Activated naive CD8-positive, alpha-beta T cell (primary cell): ENCODE results near the gene ZNF503.

ENCODE experiments used
- H3K27ac Mint-ChIP-seq: one replicate; pipeline ENCODE4 v1.8.0; 2021; ENCODE audit warnings: mixed read lengths
- H3K27me3 Mint-ChIP-seq: one replicate; pipeline ENCODE4 v1.8.0; 2021; ENCODE audit warnings: mixed read lengths
- H3K36me3 Mint-ChIP-seq: one replicate; pipeline ENCODE4 v1.8.0; 2021; ENCODE audit warnings: mixed read lengths
- H3K4me1 Mint-ChIP-seq: one replicate; pipeline ENCODE4 v1.8.0; 2021; ENCODE audit warnings: low read depth, mixed read lengths
- H3K4me3 Mint-ChIP-seq: one replicate; pipeline ENCODE4 v1.8.0; 2021; ENCODE audit warnings: mild to moderate bottlenecking, mixed read lengths
- H3K9me3 Mint-ChIP-seq: one replicate; pipeline ENCODE4 v1.8.0; 2021; ENCODE audit warnings: low read depth, mixed read lengths

Gene ZNF503

GRCh38 chr10:75425291-75426079 is 23.9 kb upstream of the ZNF503 start:
- no peak overlapping the region for H3K27ac Mint-ChIP-seq
- no peak overlapping the region for H3K4me3 Mint-ChIP-seq
- no peaks in the 10 kb centered on the region for H3K36me3 Mint-ChIP-seq
- peaks cover 15% of the 10 kb centered on the region for H3K27me3 Mint-ChIP-seq
- no peaks in the 10 kb centered on the region for H3K9me3 Mint-ChIP-seq
- peaks cover 2% of the 10 kb centered on the region for H3K4me1 Mint-ChIP-seq

DNA sequence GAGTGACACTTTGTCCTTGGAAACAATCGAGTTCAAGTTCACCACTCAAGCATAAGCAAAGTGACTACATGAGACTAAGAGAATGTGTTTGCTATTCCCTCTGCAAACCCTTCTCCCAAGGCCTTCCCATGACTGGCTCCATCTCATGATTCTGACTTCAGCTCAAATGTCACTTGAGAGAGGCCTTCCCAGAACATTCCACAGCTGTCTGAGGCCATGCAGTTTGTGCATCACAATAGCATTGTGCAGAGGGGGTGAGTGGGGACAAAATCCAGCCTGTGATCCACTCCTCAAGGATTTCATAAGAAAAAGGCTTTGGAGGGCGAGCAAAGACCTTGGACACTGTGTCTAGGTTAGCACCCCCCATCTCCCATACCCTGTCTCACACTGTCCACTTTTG is 23.0 kb upstream of the ZNF503 start:
- Mint-ChIP-seq H3K27me3 (peaks cover 11% of the 10 kb centered on the region), H3K27ac (no peak overlapping the region)

DNA sequence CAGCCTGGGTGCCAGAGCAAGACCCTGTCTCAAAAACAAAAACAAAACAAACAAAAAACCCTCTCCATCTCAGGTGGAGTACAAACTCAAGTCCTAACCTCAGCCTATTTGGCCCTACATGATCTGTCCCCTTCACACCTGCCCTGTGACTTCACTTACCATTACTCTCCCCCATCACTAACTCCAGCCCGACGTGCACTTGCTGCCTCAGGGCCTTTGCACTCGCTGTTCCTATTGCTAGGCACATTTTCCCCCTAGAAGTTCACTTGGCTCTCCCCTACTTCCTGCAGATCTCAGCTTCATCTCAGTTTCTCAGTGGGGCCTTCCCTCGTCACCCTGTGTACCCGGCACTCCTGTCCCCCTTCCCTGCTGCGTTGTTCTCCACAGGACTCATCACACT is 21.3 kb upstream of the ZNF503 start:
- H3K4me3 Mint-ChIP-seq = no peak overlapping the region
- peaks cover 2% of the 10 kb centered on the region for H3K36me3 Mint-ChIP-seq
- no peaks in the 10 kb centered on the region for H3K9me3 Mint-ChIP-seq
- peaks cover 7% of the 10 kb centered on the region for H3K27me3 Mint-ChIP-seq
- no peak overlapping the region for H3K27ac Mint-ChIP-seq
- H3K4me1 Mint-ChIP-seq = no peaks in the 10 kb centered on the region

More for the DNA sequence above, 23.0 kb upstream of the ZNF503 start:
- Mint-ChIP-seq H3K36me3 (peaks cover 2% of the 10 kb centered on the region), H3K4me1 (no peaks in the 10 kb centered on the region), H3K4me3 (no peak overlapping the region), H3K9me3 (no peaks in the 10 kb centered on the region)

DNA sequence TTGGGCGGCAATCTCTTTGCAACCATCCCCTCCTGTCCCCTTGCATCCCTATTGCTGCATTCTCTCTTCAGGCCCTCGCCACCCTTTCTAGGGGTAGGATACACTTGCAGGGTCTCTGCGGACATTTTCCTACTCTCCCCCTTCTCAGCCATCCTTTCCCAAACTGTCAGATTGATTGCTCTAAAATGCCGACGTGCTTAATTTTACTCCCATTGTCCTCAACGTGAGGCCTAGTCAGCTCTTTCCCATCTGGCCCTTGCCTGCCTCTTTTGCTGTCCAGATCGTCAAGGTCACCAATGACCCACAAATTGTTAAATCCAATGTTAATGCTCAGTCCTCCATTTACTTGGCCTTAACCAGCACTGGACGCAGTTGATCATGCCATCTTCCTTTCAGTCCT is 17.1 kb upstream of the ZNF503 start:
- Mint-ChIP-seq H3K9me3 (no peaks in the 10 kb centered on the region), H3K4me1 (no peaks in the 10 kb centered on the region), H3K4me3 (no peak overlapping the region), H3K27me3 (peaks cover 12% of the 10 kb centered on the region), H3K36me3 (peaks cover 2% of the 10 kb centered on the region), H3K27ac (no peak overlapping the region)

DNA sequence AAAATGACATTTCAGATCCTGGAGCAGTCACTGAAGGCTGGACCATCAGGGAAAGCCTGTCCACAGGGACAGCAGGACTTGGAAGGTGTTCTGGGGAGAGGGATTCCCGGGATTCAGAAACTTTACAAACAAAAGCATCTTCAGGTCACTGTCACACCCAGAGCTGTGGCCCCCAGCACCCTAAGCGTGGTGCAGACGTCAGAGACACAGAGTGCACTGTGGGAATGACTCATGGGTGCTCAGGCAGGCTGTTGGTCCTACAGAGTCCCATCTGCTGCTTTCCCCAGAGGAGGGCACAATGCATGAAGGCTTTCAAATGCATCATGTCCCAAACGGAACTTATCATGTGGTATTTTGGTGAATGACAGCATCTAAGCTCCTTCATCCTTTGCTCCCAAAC is 16.7 kb upstream of the ZNF503 start:
- Mint-ChIP-seq H3K27ac (no peak overlapping the region), H3K9me3 (no peaks in the 10 kb centered on the region), H3K4me3 (no peak overlapping the region), H3K27me3 (peaks cover 13% of the 10 kb centered on the region), H3K36me3 (peaks cover 2% of the 10 kb centered on the region), H3K4me1 (no peaks in the 10 kb centered on the region)

DNA sequence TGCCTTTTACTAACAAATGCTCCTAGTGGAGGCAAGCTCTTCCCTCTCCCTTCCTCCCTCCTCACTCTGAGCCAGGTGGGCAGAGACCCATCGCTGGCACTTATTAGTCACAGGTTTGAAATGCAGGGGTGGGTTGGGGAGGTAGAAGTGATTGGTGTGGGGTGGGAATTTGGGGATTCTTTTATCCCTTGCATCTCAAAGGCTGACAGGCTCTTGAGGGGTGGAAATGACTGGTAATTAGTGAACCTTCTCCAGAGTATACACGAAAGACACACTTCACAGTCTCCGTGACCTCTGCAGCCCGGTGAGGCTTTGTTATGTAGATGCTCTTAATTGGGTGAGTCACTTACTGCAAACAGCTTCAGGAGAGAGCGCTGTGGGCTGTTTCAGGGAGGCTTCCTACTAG is 16.0 kb upstream of the ZNF503 start:
- Mint-ChIP-seq H3K27ac (no peak overlapping the region), H3K36me3 (peaks cover 2% of the 10 kb centered on the region), H3K4me3 (no peak overlapping the region), H3K4me1 (no peaks in the 10 kb centered on the region), H3K27me3 (peaks cover 15% of the 10 kb centered on the region), H3K9me3 (no peaks in the 10 kb centered on the region)

- Mint-ChIP-seq H3K27ac (no peak overlapping the region), H3K4me3 (no peak overlapping the region), H3K4me1 (peaks cover 5% of the 10 kb centered on the region), H3K27me3 (peaks cover 31% of the 10 kb centered on the region), H3K36me3 (no peaks in the 10 kb centered on the region), H3K9me3 (no peaks in the 10 kb centered on the region)
Observed at GRCh38 chr10:75414527-75414926, 13.0 kb upstream of the ZNF503 start.

DNA sequence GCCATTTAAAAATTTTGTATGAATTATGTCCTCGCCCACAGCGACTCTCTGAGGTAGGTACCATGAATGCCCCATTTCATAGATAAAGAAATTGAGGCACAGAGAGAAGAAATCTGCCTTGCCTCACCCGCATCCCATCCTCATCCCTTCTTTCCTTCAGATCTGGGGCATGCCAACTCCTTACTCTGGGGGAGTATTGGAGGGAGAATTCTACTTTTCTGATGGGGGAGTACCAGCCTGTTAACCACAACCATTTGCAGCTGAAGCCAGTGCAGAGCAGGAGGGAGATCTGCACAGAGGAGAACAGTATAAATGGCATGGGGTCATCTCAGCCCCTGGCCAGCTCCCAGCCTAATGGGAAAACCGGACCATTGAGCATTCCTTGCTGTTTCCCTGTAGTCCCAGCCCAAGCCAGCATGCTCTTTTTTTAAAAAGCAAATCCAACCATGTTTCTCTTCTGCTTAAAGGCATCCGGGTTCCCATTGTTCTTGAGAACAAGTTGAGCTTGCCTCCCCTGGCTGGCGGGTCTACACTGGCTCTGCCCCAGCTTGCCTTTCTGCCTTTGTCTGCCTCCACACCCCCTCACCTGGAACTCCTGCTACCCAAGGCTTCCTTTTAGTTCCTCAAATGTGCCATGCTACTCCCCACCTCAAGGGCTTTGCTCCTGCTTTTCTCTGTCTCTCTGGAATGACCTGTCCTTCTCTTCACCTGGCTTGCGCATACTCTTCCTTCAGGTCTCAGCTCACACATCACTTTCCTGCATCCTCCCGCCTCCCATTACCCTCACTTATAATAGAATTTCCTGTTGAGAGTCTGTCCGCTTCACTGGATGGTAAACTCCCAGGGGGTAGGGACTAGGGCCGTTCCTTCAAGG is 8.8 kb upstream of the ZNF503 start:
- H3K9me3 Mint-ChIP-seq = no peaks in the 10 kb centered on the region
- peaks cover 17% of the 10 kb centered on the region for H3K4me1 Mint-ChIP-seq
- H3K36me3 Mint-ChIP-seq = no peaks in the 10 kb centered on the region
- H3K4me3 Mint-ChIP-seq = peak overlapping the region; percentile 81
- peaks cover 30% of the 10 kb centered on the region for H3K27me3 Mint-ChIP-seq
- H3K27ac Mint-ChIP-seq = no peak overlapping the region

GRCh38 chr10:75408911-75409885 is 7.6 kb upstream of the ZNF503 start:
- Mint-ChIP-seq H3K36me3 (no peaks in the 10 kb centered on the region), H3K27ac (no peak overlapping the region), H3K27me3 (peaks cover 30% of the 10 kb centered on the region), H3K4me1 (peaks cover 17% of the 10 kb centered on the region), H3K9me3 (no peaks in the 10 kb centered on the region), H3K4me3 (peak overlapping the region; percentile 81)

- Mint-ChIP-seq H3K4me3 (peak overlapping the region; percentile 72), H3K27me3 (peaks cover 33% of the 10 kb centered on the region), H3K4me1 (peaks cover 21% of the 10 kb centered on the region), H3K36me3 (no peaks in the 10 kb centered on the region), H3K27ac (no peak overlapping the region), H3K9me3 (no peaks in the 10 kb centered on the region)
Observed at GRCh38 chr10:75408509-75408875, 6.9 kb upstream of the ZNF503 start.

DNA sequence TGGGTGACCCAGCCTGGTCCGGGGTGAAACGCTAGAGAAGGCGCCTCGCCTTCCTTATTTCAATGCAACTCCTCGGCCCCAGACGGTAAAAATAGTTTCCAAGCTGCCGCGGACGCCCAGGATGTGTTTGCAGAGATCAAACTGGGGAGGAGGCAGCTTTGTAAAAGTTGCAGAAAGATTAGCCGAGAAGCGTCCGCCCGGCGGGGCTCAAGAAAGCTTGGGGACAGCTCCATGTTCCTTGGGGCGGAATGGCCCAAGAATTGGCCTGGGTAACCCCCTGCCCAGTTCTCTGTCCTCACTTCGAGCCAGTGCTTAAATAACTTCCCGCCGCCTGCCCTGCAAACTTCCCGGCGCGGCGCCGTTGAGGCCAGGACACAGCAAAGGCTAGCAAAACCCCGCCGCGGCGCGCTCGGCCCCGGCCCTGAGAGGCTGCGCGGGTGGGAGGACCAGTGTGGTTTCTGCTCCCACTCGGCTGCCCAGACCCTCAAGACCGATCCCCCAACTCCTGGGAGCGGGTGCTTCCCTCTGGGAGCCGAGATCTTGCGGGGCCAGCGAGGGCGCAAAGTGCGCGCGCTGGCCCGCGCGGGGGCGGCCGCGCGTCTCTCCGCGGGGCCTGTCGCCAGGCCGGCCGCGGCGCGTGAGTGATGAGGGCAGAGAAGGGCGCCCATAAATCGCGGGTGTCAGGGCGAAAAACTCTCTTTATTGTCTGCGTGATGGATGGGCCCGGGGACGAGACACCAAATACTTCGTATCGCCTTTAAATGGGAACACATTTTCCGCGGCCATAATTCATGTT is 6.3 kb upstream of the ZNF503 start:
- Mint-ChIP-seq H3K36me3 (no peaks in the 10 kb centered on the region), H3K4me3 (peak overlapping the region; percentile 73), H3K27ac (no peak overlapping the region), H3K27me3 (peaks cover 37% of the 10 kb centered on the region), H3K4me1 (peaks cover 27% of the 10 kb centered on the region), H3K9me3 (no peaks in the 10 kb centered on the region)

DNA sequence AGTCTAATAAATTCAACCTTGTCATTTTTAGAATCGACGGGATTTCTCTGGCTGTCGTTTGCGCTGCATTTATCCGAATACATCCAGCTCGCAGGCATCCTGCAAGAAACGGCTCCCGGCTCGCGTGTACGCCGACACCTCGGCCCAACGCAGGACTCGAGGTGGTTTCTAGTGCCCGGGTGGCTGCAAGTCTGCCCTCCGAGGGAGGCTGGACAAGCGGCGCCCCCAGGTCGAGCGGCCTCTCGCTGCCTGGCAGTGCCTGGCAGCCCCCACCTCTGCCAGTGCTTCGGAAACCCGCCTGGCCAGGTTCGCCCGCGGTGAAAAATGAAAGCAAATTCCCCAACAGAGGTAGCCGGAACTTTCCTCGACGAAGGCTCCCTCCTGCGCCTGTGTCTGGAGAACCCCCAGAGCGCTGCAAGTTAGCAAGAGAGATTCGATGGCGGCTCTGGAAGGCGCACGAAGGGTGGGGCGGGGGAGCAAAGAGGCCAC is 5.7 kb upstream of the ZNF503 start:
- Mint-ChIP-seq H3K27me3 (peaks cover 36% of the 10 kb centered on the region), H3K4me1 (peaks cover 34% of the 10 kb centered on the region), H3K36me3 (no peaks in the 10 kb centered on the region)

DNA sequence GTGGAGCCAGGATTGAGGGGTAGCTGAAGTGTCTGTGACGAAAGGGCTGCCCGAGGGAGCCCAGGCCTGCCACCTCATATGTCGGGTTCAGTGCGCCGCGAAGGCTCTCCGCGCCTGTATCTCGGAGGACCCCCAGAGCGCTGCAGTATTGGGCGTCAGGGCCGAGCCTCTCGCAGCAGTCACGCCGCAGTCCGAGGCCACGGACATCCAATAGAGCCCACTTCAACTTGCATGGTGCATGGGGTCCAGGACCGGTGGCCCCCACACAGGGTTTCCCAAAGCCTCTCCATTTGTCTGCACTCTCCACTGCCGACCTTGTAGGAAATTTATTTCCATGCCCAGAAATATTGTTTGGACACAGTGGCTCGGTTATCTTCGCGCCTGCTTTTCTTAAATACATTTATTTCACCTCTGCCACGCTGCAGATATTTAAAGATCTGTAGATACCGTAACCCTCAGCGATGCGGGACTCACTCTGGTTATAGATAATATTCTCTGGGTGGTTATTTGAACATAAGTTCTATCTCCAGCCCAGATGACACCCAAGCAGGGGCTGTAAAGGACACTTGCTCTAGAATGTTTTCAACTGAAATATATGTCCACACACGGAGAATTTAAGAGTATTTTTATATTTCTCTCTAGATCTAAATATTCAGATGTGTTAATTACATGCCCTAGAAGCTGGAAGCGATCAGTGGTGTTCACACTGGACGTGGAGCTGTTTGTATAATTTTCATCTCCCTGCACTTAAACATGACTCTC is 5.1 kb upstream of the ZNF503 start:
- Mint-ChIP-seq H3K9me3 (no peaks in the 10 kb centered on the region), H3K4me1 (peaks cover 36% of the 10 kb centered on the region), H3K36me3 (no peaks in the 10 kb centered on the region), H3K27me3 (peaks cover 36% of the 10 kb centered on the region), H3K27ac (no peak overlapping the region), H3K4me3 (peak overlapping the region; percentile 73)

More for the DNA sequence above, 5.7 kb upstream of the ZNF503 start:
- Mint-ChIP-seq H3K9me3 (no peaks in the 10 kb centered on the region), H3K4me3 (peak overlapping the region; percentile 73), H3K27ac (no peak overlapping the region)
